Glutamatergic neuron (in vitro differentiated cells): Measurements from ENCODE around the gene ADORA1. TPM values are rescaled to one million over a fixed set of nuclear protein-coding genes. Genes with fewer than 3 reads are reported as not detected.

Experiments
- DNase-seq: peaks from one replicate; pipeline ENCODE4 v3.0.0; 2022
- H3K27ac Mint-ChIP-seq: one replicate; pipeline ENCODE4 v1.8.0; 2020; ENCODE audit warnings: mild to moderate bottlenecking, mixed read lengths, inconsistent platforms; ENCODE audit not compliant: unreplicated experiment
- H3K27me3 Mint-ChIP-seq: one replicate; pipeline ENCODE4 v1.8.0; 2020; ENCODE audit warnings: mild to moderate bottlenecking, moderate library complexity, mixed read lengths, inconsistent platforms; ENCODE audit not compliant: unreplicated experiment
- H3K36me3 Mint-ChIP-seq: one replicate; pipeline ENCODE4 v1.8.0; 2020; ENCODE audit warnings: mild to moderate bottlenecking, mixed read lengths, inconsistent platforms; ENCODE audit not compliant: unreplicated experiment
- H3K4me1 Mint-ChIP-seq: one replicate; pipeline ENCODE4 v1.8.0; 2020; ENCODE audit warnings: mild to moderate bottlenecking, low read depth, mixed read lengths, inconsistent platforms; ENCODE audit not compliant: unreplicated experiment
- H3K4me3 Mint-ChIP-seq: one replicate; pipeline ENCODE4 v1.8.0; 2020; ENCODE audit warnings: mild to moderate bottlenecking, mixed read lengths, inconsistent platforms; ENCODE audit not compliant: unreplicated experiment
- H3K9me3 Mint-ChIP-seq: one replicate; pipeline ENCODE4 v1.8.0; 2020; ENCODE audit warnings: mild to moderate bottlenecking, moderate library complexity, mixed read lengths, inconsistent platforms; ENCODE audit not compliant: unreplicated experiment
- total RNA-seq: library from RNA; stranded (reverse); fragmentation: NEBNext Ultra II Directional; extraction: Animal tissue kit (Norgen Biotek cat#: 25700); gene quantifications from one replicate; pipeline ENCODE4 v1.2.1, GENCODE V29; 2021; ENCODE audit not compliant: unreplicated experiment
- TF ChIP-seq, protein P1 (sequence below): fragments of 200-600 bp; sonication (generic); IDR thresholded peaks from one replicate; pipeline ENCODE4 v1.5.0; 2021; ENCODE audit not compliant: partially characterized antibody, unreplicated experiment

Gene ADORA1
- total RNA-seq, 1 donor from 2014 or later = 1.2 TPM

DNA sequence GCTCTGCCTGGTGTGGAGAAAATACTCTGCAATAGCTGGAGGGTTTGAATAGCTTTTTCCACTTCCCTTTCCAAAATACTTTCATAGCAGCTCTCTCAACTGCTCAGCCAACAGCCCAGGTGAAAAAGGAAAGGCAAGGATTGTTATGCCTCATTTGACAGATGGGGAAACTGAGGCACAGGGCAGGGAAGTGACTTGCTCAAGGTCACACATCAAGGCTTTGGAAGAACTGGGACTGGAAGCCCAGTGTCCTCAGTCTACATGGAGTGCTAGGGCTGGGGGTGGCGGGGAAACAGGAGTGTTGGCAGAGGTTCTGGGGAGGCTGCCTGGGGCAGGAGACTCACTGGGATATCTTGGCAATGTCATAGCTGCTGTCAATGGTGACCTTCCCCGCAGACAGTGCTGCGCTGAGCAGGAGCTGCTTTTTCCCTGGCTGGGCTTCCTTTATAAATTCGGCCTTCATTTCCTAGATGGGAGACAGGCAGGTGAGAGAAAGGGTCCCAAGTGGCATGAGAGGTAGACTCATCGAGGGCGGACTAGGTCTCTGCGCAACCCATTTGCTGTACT lies 54.9 kb downstream of the ADORA1 start:
- DNase-seq = no peak
- H3K27ac Mint-ChIP-seq = no peak overlapping the region
- H3K36me3 Mint-ChIP-seq = no peaks in the 10 kb centered on the region
- TF ChIP-seq, protein P1, sequence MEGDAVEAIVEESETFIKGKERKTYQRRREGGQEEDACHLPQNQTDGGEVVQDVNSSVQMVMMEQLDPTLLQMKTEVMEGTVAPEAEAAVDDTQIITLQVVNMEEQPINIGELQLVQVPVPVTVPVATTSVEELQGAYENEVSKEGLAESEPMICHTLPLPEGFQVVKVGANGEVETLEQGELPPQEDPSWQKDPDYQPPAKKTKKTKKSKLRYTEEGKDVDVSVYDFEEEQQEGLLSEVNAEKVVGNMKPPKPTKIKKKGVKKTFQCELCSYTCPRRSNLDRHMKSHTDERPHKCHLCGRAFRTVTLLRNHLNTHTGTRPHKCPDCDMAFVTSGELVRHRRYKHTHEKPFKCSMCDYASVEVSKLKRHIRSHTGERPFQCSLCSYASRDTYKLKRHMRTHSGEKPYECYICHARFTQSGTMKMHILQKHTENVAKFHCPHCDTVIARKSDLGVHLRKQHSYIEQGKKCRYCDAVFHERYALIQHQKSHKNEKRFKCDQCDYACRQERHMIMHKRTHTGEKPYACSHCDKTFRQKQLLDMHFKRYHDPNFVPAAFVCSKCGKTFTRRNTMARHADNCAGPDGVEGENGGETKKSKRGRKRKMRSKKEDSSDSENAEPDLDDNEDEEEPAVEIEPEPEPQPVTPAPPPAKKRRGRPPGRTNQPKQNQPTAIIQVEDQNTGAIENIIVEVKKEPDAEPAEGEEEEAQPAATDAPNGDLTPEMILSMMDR = no peak
- H3K27me3 Mint-ChIP-seq = peaks cover 12% of the 10 kb centered on the region
- H3K4me1 Mint-ChIP-seq = peaks cover 17% of the 10 kb centered on the region
- no peak overlapping the region for H3K4me3 Mint-ChIP-seq
- peaks cover 6% of the 10 kb centered on the region for H3K9me3 Mint-ChIP-seq

DNA sequence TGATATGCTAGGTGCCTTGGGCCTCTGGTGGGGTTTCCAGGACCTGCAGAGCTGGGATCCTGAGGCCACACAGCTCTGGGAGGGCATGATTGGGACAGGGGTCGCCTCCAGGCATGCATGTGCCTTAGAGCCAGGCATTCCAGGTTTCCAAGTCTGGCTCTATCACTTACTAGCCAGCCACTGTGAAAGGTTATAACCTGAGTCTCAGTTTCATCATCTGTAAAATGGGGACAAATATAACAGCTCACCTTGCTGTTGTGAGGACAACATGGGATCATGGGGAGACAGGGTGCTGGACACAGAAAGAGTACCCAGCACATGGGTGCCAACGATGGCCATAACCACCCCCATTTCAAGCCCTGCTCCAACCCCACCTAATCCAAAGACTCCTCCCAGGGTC lies 56.3 kb downstream of the ADORA1 start:
- H3K9me3 Mint-ChIP-seq = peaks cover 2% of the 10 kb centered on the region
- H3K4me1 Mint-ChIP-seq = peaks cover 10% of the 10 kb centered on the region
- H3K27ac Mint-ChIP-seq = no peak overlapping the region
- TF ChIP-seq, protein P1 = no peak
- no peaks in the 10 kb centered on the region for H3K36me3 Mint-ChIP-seq
- no peak for DNase-seq
- peaks cover 9% of the 10 kb centered on the region for H3K27me3 Mint-ChIP-seq
- H3K4me3 Mint-ChIP-seq = no peak overlapping the region

DNA sequence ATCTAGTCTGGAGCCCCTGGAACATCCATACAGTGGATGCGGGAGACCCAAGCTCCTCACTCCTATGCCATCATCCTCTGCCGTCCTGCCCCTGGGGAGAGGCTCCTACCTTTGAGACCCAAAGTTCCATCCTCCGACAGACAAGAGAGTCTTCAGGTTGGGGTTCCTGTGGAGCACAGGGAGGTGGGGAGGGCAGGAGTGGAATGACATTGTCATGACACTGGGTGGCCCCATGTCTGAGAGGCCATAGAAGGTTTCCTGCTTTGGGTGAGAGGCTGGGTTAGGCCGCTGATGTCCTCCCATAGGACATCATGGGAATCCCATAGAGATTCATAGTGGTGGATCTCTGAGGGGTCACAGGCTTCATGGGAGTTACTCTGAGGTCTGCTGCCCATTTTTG lies 56.9 kb downstream of the ADORA1 start:
- peaks cover 10% of the 10 kb centered on the region for H3K4me1 Mint-ChIP-seq
- no peak overlapping the region for H3K27ac Mint-ChIP-seq
- H3K27me3 Mint-ChIP-seq = peaks cover 9% of the 10 kb centered on the region
- no peak for DNase-seq
- H3K9me3 Mint-ChIP-seq = peaks cover 2% of the 10 kb centered on the region
- H3K36me3 Mint-ChIP-seq = peaks cover 3% of the 10 kb centered on the region
- TF ChIP-seq, protein P1 = no peak
- H3K4me3 Mint-ChIP-seq = no peak overlapping the region

DNA sequence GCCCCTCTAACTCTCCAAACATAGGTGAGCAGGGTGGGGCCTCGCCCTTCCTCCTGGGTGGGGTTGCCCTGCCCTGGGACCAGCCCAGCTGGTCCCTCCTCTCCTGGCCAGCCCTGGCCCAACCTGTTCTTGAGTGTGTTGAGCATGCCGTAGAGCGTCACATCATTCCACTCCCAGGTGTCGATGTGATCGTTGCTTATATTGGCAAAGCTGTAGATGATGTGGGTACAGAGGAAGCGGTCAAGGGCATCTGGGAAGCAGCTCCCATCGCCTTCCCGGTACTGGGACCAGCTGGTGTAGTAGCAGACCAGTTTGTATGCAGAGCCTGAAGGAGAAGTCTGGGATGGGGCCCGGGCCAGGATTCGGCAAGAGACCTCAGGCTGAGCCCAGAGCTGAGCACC lies 57.5 kb downstream of the ADORA1 start:
- no peak for DNase-seq
- TF ChIP-seq, protein P1 = no peak
- Mint-ChIP-seq H3K4me3 (no peak overlapping the region), H3K27ac (no peak overlapping the region), H3K27me3 (peaks cover 9% of the 10 kb centered on the region), H3K9me3 (no peaks in the 10 kb centered on the region), H3K4me1 (peaks cover 10% of the 10 kb centered on the region), H3K36me3 (peaks cover 6% of the 10 kb centered on the region)

DNA sequence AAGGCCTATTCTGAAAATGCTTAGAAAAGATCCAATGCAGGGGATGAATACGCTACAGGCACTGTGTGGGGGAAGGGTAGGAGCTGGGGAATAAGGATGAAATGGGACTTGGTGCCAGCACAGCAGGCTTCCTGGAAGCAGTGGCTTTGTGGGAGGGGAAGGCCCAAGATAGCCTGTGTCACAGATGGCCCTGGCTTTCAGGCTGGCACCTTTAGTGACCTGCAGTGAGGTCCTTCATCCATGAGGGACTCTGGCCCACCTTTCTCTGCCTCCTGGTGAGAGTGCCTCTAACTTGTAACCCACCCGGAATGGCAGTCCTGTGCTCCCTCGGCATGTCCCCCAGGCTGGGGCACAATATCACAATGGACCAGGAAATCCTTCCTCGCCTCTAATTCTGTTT lies 58.1 kb downstream of the ADORA1 start:
- Mint-ChIP-seq H3K4me3 (no peak overlapping the region), H3K27ac (no peak overlapping the region), H3K4me1 (peaks cover 10% of the 10 kb centered on the region), H3K27me3 (peaks cover 9% of the 10 kb centered on the region), H3K36me3 (peaks cover 6% of the 10 kb centered on the region), H3K9me3 (no peaks in the 10 kb centered on the region)
- TF ChIP-seq, protein P1 = no peak
- DNase-seq = no peak
